HG03159 (cell line): ENCODE results near the gene AK4.

Source experiments
- ATAC-seq: cut with Tn5 transposase; IDR thresholded peaks from one replicate; pipeline ENCODE4 v1.9.1; 2021; ENCODE audit warnings: mild to moderate bottlenecking, moderate library complexity; ENCODE audit not compliant: unreplicated experiment

AK4 gene

GRCh38 chr1:65175171-65176055, 27.4 kb downstream of the AK4 start:
- ATAC-seq: no peak

- ATAC-seq: no peak
Measured at GRCh38 chr1:65176056-65176450, 28.1 kb downstream of the AK4 start.

- no peak for ATAC-seq
Measured at GRCh38 chr1:65176591-65176990, 28.6 kb downstream of the AK4 start.

- ATAC-seq: no peak
Measured at GRCh38 chr1:65177457-65177856, 29.5 kb downstream of the AK4 start.

GRCh38 chr1:65178235-65178634, 30.2 kb downstream of the AK4 start:
- no peak for ATAC-seq

GRCh38 chr1:65179148-65179547, 31.1 kb downstream of the AK4 start:
- no peak for ATAC-seq

GRCh38 chr1:65180977-65181376, 33.0 kb downstream of the AK4 start:
- no peak for ATAC-seq

GRCh38 chr1:65182658-65183268, 34.8 kb downstream of the AK4 start:
- ATAC-seq: no peak

GRCh38 chr1:65189576-65190115, 41.6 kb downstream of the AK4 start:
- no peak for ATAC-seq

- no peak for ATAC-seq
Measured at GRCh38 chr1:65190229-65190628, 42.2 kb downstream of the AK4 start.

GRCh38 chr1:65193129-65193695, 45.2 kb downstream of the AK4 start:
- ATAC-seq: no peak

- ATAC-seq: no peak
Measured at GRCh38 chr1:65195495-65196417, 47.8 kb downstream of the AK4 start.

GRCh38 chr1:65196926-65197325, 48.9 kb downstream of the AK4 start:
- no peak for ATAC-seq

GRCh38 chr1:65197636-65198035, 49.6 kb downstream of the AK4 start:
- no peak for ATAC-seq

- ATAC-seq: no peak
Measured at GRCh38 chr1:65198096-65198495, 50.1 kb downstream of the AK4 start.

GRCh38 chr1:65200411-65200810, 52.4 kb downstream of the AK4 start:
- no peak for ATAC-seq

GRCh38 chr1:65206836-65207235, 58.8 kb downstream of the AK4 start:
- no peak for ATAC-seq

- ATAC-seq: peak; percentile 62
Measured at GRCh38 chr1:65207317-65207716, 59.3 kb downstream of the AK4 start.

- ATAC-seq: no peak
Measured at GRCh38 chr1:65208563-65208973, 60.6 kb downstream of the AK4 start.

GRCh38 chr1:65209005-65209885, 61.2 kb downstream of the AK4 start:
- peak; percentile 49 for ATAC-seq
